GM23338 (cell line): Measurements from ENCODE around the gene MCUB. TPM values are rescaled to one million over a fixed set of nuclear protein-coding genes. Genes with fewer than 3 reads are reported as not detected.

Source experiments
- ATAC-seq: fragments of 200-7000 bp; cut with Tn5 transposase; 3 replicates; pipeline ENCODE4 v1.9.1; 2020
- DNase-seq: peaks from one replicate; pipeline ENCODE4 v3.0.0-alpha.2; 2015; ENCODE audit warnings: low spot score
- H2AFZ ChIP-seq: fragments of 200-600 bp; sonication (generic); 2 replicates; pipeline ENCODE4 v1.8.0; 2016; ENCODE audit warnings: antibody characterized with exemption, mild to moderate bottlenecking, moderate library complexity
- H3F3A ChIP-seq: fragments of 200-600 bp; sonication (generic); replicated peaks from 2 replicates; pipeline ENCODE4 v1.8.0; 2017; ENCODE audit warnings: antibody characterized with exemption, mixed run types, low read depth
- H3K27ac ChIP-seq: fragments of 200-600 bp; sonication (generic); 2 replicates; pipeline ENCODE4 v1.6.1; 2016; ENCODE audit warnings: low read depth
- H3K27me3 ChIP-seq: fragments of 200-600 bp; sonication (generic); 2 replicates; pipeline ENCODE4 v1.8.0; 2016; ENCODE audit warnings: mild to moderate bottlenecking, mixed run types, moderate library complexity; ENCODE audit not compliant: insufficient read depth
- H3K36me3 ChIP-seq: fragments of 200-600 bp; sonication (generic); 2 replicates; pipeline ENCODE4 v1.8.0; 2016; ENCODE audit warnings: mild to moderate bottlenecking; ENCODE audit not compliant: insufficient read depth
- H3K4me1 ChIP-seq: fragments of 200-600 bp; sonication (generic); 2 replicates; pipeline ENCODE4 v1.8.0; 2016; ENCODE audit warnings: mild to moderate bottlenecking, moderate library complexity; ENCODE audit not compliant: insufficient read depth
- H3K4me2 ChIP-seq: fragments of 200-600 bp; sonication (generic); 2 replicates; pipeline ENCODE4 v1.7.1; 2017; ENCODE audit warnings: mixed run types
- H3K4me3 ChIP-seq: fragments of 200-600 bp; sonication (generic); 2 replicates; pipeline ENCODE4 v1.6.1; 2016; ENCODE audit warnings: mixed run types
- H3K79me2 ChIP-seq: fragments of 200-600 bp; sonication (generic); replicated peaks from 2 replicates; pipeline ENCODE4 v1.8.0; 2017; ENCODE audit warnings: mild to moderate bottlenecking; ENCODE audit not compliant: insufficient read depth
- H3K9me2 ChIP-seq: fragments of 200-600 bp; sonication (generic); 2 replicates; pipeline ENCODE4 v1.8.0; 2017; ENCODE audit not compliant: insufficient read depth
- H4K20me1 ChIP-seq: fragments of 200-600 bp; sonication (generic); replicated peaks from 2 replicates; pipeline ENCODE4 v1.8.0; 2017; ENCODE audit warnings: mild to moderate bottlenecking; ENCODE audit not compliant: insufficient read depth
- H3K27ac Mint-ChIP-seq: 2 replicates; pipeline ENCODE4 v1.8.0; 2020; ENCODE audit warnings: inconsistent platforms, mild to moderate bottlenecking, moderate library complexity, mixed read lengths
- H3K27me3 Mint-ChIP-seq: 3 replicates; pipeline ENCODE4 v1.8.0; 2022; ENCODE audit warnings: low read depth, mild to moderate bottlenecking, moderate library complexity, mixed read lengths, inconsistent platforms; ENCODE audit not compliant: insufficient read depth, poor library complexity
- H3K36me3 Mint-ChIP-seq: 3 replicates; pipeline ENCODE4 v1.8.0; 2021; ENCODE audit warnings: low read depth, mild to moderate bottlenecking, inconsistent platforms, moderate library complexity, mixed read lengths
- H3K4me1 Mint-ChIP-seq: 3 replicates; pipeline ENCODE4 v1.8.0; 2020; ENCODE audit warnings: mild to moderate bottlenecking, inconsistent platforms, mixed read lengths
- H3K4me3 Mint-ChIP-seq: 3 replicates; pipeline ENCODE4 v1.8.0; 2021; ENCODE audit warnings: moderate library complexity, mild to moderate bottlenecking, inconsistent platforms, mixed read lengths
- H3K9me3 Mint-ChIP-seq: 3 replicates; pipeline ENCODE4 v1.8.0; 2020; ENCODE audit warnings: moderate library complexity, mild to moderate bottlenecking, inconsistent platforms, mixed read lengths
- CTCF ChIP-seq, 2 experiments: fragments of 200-600 bp in 1 of 2; sonication (generic) in 1 of 2; conservative IDR thresholded peaks; 2 replicates each; pipeline versions ENCODE4 v1.5.1 to v1.6.1; 2016 to 2017; ENCODE audit warnings: antibody characterized with exemption in 2 of 2, low read depth in 2 of 2, mild to moderate bottlenecking in 2 of 2, moderate library complexity in 1 of 2
- EZH2phosphoT487 ChIP-seq: fragments of 200-600 bp; sonication (generic); IDR thresholded peaks from one replicate; pipeline ENCODE4 v1.8.1; 2018; ENCODE audit warnings: antibody characterized with exemption; ENCODE audit not compliant: unreplicated experiment
- NANOG ChIP-seq: IDR thresholded peaks from 2 replicates; pipeline ENCODE4 v1.6.1; 2016; ENCODE audit warnings: antibody characterized with exemption, borderline replicate concordance
- POLR2AphosphoS5 ChIP-seq: IDR thresholded peaks from 2 replicates; pipeline ENCODE4 v1.6.1; 2016; ENCODE audit warnings: antibody characterized with exemption, low read depth
- REST ChIP-seq: IDR thresholded peaks from one replicate; pipeline ENCODE4 v1.6.1; 2018; ENCODE audit warnings: antibody characterized with exemption; ENCODE audit not compliant: unreplicated experiment
- STAT1 ChIP-seq: IDR thresholded peaks from one replicate; pipeline ENCODE4 v1.6.1; 2016; ENCODE audit warnings: antibody characterized with exemption; ENCODE audit not compliant: unreplicated experiment
- ZNF331 ChIP-seq: fragments of 250-450 bp; sonication (Bioruptor Pico); IDR thresholded peaks from 2 replicates; pipeline ENCODE4 v1.5.0; 2020; ENCODE audit warnings: low read depth, mild to moderate bottlenecking, moderate library complexity
- ZNF462 ChIP-seq: fragments of 250-450 bp; sonication (Bioruptor Pico); IDR thresholded peaks from 2 replicates; pipeline ENCODE4 v1.5.0; 2020; ENCODE audit warnings: mild to moderate bottlenecking, moderate library complexity
- polyA plus RNA-seq: library from polyadenylated mRNA; unstranded; fragments of >200 nt; fragmentation: Nextera tagmentation; extraction: Ambion mirVana; gene quantifications from 2 replicates; pipeline ENCODE4 v1.2.1, GENCODE V29; 2016
- total RNA-seq: library from RNA; depleted of rRNA; stranded (reverse); fragments of >200 nt; shearing (Covaris generic); gene quantifications from 2 replicates; pipeline ENCODE4 v1.2.3, GENCODE V29; 2014

Gene MCUB
- total and polyA plus RNA-seq, 2 experiments from 2014 or later, result 21.7 to 97.9 TPM

- peaks cover 8% of the 10 kb centered on the region; the same call in 1 of the 2 replicates for H3K36me3 ChIP-seq
- Mint-ChIP-seq H3K27ac (no peak overlapping the region), H3K4me3 (no peak overlapping the region), H3K36me3 (peaks cover 8% of the 10 kb centered on the region), H3K9me3 (no peaks in the 10 kb centered on the region), H3K27me3 (no peaks in the 10 kb centered on the region), H3K4me1 (peaks cover 2% of the 10 kb centered on the region; the same call in 2 of the 3 replicates)
- no peak overlapping the region for H3K4me3 ChIP-seq
- no peaks in the 10 kb centered on the region for H3K9me2 ChIP-seq
- no peaks in the 10 kb centered on the region for H3F3A ChIP-seq
- DNase-seq (no peak), ATAC-seq (no peak)
- H3K4me2 ChIP-seq, result no peak overlapping the region
- no peaks in the 10 kb centered on the region for H3K27me3 ChIP-seq
- H3K4me1 ChIP-seq, result peaks cover 4% of the 10 kb centered on the region; the same call in 1 of the 2 replicates
- H3K27ac ChIP-seq, result no peak overlapping the region
- no peak overlapping the region for H2AFZ ChIP-seq
- H3K79me2 ChIP-seq, result no peaks in the 10 kb centered on the region; the same call in 1 of the 2 replicates
- 0 out of 2 replicates have a peak, but pooled peaks cover 3% of the 10 kb centered on the region for H4K20me1 ChIP-seq
- TF ChIP-seq ZNF331 (CRISPR knock-in tag), result no peak
- TF ChIP-seq STAT1, result no peak
- no peak for TF ChIP-seq POLR2AphosphoS5
- TF ChIP-seq ZNF462 (CRISPR knock-in tag), result no peak
- no peak for TF ChIP-seq EZH2phosphoT487
Measured at GRCh38 chr4:109708990-109709389, 148.9 kb downstream of the MCUB start.

GRCh38 chr4:109713500-109713899 lies 153.5 kb downstream of the MCUB start:
- Histone ChIP-seq H3K9me2 (no peaks in the 10 kb centered on the region), H3K4me2 (no peak overlapping the region), H2AFZ (no peak overlapping the region), H4K20me1 (0 out of 2 replicates have a peak, but pooled peaks cover 3% of the 10 kb centered on the region), H3K27ac (no peak overlapping the region), H3K79me2 (peaks cover 15% of the 10 kb centered on the region), H3F3A (no peaks in the 10 kb centered on the region), H3K4me1 (no peaks in the 10 kb centered on the region), H3K36me3 (peaks cover 23% of the 10 kb centered on the region), H3K4me3 (no peak overlapping the region), H3K27me3 (no peaks in the 10 kb centered on the region)
- peaks cover 30% of the 10 kb centered on the region for H3K36me3 Mint-ChIP-seq
- H3K27me3 Mint-ChIP-seq, result no peaks in the 10 kb centered on the region
- no peaks in the 10 kb centered on the region for H3K9me3 Mint-ChIP-seq
- H3K4me1 Mint-ChIP-seq, result no peaks in the 10 kb centered on the region
- no peak overlapping the region for H3K27ac Mint-ChIP-seq
- DNase-seq (no peak), ATAC-seq (no peak)
- no peak overlapping the region for H3K4me3 Mint-ChIP-seq
- TF ChIP-seq CTCF (conservative IDR thresholded peaks at IDR 0.05; ENCODE audit: low read depth in 2 of 2) (no peak), REST (no peak), NANOG (no peak)
